SU-DHL-6 (cell line): Measurements from ENCODE around the gene LTA.

Experiments
- EZH2phosphoT487 ChIP-seq: fragments of 200-600 bp; sonication (generic), shearing (Covaris generic); conservative IDR thresholded peaks from 2 replicates; pipeline ENCODE4 v1.6.1; 2018; ENCODE audit warnings: mild to moderate bottlenecking, antibody characterized with exemption, low read length, moderate library complexity, mixed read lengths
- TF ChIP-seq, protein P1 (sequence below): fragments of 200-600 bp; sonication (generic); IDR thresholded peaks from one replicate; pipeline ENCODE4 v1.5.1; 2017; ENCODE audit warnings: antibody characterized with exemption, mild to moderate bottlenecking, low read length, moderate library complexity; ENCODE audit not compliant: insufficient read depth, poor library complexity, severe bottlenecking

DNA sequence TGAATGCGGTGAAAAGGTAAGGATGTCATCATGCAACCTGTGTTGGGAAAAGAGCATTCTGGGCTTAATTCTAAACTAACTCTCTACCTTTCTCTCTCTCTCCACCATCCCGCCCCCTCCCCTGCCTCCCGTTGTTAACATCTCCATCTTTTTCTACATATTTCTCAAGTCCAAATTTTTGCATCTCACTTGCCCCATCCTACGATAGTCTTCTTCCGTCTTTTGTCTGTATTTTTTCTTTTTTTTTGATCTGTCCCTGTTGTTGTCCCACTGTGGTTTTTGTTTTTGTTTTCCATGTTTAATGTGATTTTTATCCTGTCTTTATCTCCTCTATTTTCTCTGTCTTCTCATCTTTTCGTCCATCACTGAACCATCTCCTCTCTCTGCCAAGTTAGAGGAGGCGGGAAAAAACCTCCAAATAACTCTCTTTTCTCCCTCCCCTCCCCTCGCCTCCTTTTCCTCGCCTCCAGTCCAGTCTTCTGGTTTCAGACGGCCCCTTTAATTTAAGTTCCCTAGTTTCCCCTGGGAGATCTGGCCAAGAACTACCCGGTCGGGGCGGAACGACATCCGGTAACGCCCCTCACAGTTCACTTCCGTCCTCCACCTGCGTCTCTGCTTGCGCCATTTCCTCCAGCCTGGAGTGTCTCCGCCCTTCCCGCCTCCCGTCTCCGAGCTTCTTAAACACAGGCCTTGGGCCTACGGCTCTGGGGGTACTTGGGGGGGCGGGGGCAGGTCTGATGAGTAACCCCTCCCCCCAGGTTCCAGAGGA is 24.9 kb upstream of the LTA start, which contains the start of gene NFKBIL1:
- TF ChIP-seq, protein P1, sequence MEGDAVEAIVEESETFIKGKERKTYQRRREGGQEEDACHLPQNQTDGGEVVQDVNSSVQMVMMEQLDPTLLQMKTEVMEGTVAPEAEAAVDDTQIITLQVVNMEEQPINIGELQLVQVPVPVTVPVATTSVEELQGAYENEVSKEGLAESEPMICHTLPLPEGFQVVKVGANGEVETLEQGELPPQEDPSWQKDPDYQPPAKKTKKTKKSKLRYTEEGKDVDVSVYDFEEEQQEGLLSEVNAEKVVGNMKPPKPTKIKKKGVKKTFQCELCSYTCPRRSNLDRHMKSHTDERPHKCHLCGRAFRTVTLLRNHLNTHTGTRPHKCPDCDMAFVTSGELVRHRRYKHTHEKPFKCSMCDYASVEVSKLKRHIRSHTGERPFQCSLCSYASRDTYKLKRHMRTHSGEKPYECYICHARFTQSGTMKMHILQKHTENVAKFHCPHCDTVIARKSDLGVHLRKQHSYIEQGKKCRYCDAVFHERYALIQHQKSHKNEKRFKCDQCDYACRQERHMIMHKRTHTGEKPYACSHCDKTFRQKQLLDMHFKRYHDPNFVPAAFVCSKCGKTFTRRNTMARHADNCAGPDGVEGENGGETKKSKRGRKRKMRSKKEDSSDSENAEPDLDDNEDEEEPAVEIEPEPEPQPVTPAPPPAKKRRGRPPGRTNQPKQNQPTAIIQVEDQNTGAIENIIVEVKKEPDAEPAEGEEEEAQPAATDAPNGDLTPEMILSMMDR: no peak
- TF ChIP-seq EZH2phosphoT487: no peak
